Erythroblast (primary cell): ENCODE data around the gene IGSF3.

ENCODE experiments used
- GATA1 ChIP-seq: IDR thresholded peaks from 2 replicates; pipeline ENCODE4 v1.6.1; 2011; ENCODE audit warnings: low read depth, mild to moderate bottlenecking, control low read depth, low read length, moderate library complexity
- POLR2A ChIP-seq: IDR thresholded peaks from 2 replicates; pipeline ENCODE4 v1.6.1; 2011; ENCODE audit warnings: mild to moderate bottlenecking, low read length

GRCh38 chr1:116578581-116578980 lies 89.0 kb downstream of the IGSF3 start:
- TF ChIP-seq POLR2A, result no peak
- TF ChIP-seq GATA1, result no peak
